LNCaP clone FGC (cell line): ENCODE measurements around the gene STN1.

ENCODE experiments used
- DNase-seq: peaks from one replicate; pipeline ENCODE4 v3.0.0-alpha.2; 2011; ENCODE audit warnings: low read depth
- H3K4me3 ChIP-seq: 2 replicates; pipeline ENCODE4 v1.5.1; 2011; ENCODE audit warnings: mild to moderate bottlenecking, low read depth, low read length, control low read depth
- CTCF ChIP-seq: IDR thresholded peaks from 2 replicates; pipeline ENCODE4 v1.5.1; 2012; ENCODE audit warnings: mild to moderate bottlenecking; ENCODE audit not compliant: control insufficient read depth, insufficient read depth; ENCODE audit errors: extremely low read depth

The STN1 gene

DNA sequence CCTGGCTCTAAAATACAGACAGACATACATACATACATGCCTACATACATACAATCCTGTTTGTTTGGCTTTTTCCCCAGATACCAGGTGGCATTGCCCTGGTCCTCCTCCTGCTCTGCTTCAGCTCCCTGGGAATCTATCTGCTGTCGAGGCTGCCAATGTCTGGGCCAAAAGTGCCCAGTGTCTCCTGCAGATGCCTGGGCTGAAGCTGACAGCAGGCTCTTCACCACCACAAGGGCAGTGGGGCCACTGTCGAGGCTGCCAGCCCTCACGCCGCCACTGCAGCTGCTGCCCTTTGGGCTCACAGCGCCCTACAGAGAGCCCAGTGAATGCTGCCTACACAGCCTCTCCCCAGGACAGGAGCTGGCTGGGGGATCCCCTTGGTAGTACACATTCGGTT lies 18.0 kb upstream of the STN1 start:
- H3K4me3 ChIP-seq, result no peak overlapping the region
- no peak for TF ChIP-seq CTCF
- DNase-seq, result no peak

DNA sequence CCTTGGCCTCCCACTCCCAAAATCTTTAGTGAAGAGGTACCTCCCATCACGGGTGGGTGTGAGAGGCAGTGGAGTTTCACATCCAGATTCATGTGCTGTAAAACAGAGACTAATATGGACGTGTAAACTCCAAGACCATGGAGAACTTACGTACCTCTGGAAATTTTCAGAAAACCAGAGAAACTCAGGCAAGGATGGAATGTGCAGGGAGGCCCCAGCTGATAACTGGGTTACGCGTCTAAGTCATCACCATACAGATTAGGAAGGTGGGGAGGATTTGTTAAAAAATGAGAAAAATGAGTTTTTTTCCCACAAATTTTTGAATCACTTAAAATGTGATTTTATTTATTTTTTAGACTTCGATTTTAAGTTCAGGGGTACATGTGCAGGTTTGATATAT lies 16.3 kb upstream of the STN1 start:
- TF ChIP-seq CTCF, result no peak
- H3K4me3 ChIP-seq, result no peak overlapping the region
- no peak for DNase-seq

DNA sequence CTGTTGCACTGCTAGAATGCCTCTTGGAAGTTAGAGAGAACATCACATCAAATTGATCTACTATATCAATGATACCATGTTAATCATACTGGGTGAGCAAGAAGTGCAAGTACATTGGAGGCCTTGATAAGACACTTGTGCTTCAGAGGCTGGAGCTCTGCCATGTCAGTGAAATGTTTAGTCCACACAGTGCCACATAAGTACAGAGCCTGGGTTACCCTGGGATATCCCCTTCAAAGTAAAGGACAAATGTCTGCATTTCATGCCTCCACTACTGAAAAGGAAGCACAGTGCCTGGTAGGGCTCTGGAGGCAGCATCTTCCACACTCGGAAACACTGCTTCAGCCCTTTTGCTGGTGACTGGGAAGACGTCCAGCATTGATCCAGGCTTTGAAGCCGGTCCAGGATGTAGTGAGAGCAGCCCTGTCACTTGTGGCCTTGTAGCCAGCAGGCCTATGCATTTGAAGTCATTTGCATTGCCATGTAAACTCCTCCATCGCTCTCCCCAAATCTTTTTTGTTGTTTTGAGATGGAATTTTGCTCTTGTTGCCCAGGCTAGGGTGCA lies 15.7 kb upstream of the STN1 start:
- no peak overlapping the region for H3K4me3 ChIP-seq
- no peak for TF ChIP-seq CTCF
- DNase-seq, result no peak

- no peak for TF ChIP-seq CTCF
- no peak overlapping the region for H3K4me3 ChIP-seq
- DNase-seq, result no peak
These were observed 15.0 kb upstream of the STN1 start for GRCh38 chr10:103932971-103933370.

DNA sequence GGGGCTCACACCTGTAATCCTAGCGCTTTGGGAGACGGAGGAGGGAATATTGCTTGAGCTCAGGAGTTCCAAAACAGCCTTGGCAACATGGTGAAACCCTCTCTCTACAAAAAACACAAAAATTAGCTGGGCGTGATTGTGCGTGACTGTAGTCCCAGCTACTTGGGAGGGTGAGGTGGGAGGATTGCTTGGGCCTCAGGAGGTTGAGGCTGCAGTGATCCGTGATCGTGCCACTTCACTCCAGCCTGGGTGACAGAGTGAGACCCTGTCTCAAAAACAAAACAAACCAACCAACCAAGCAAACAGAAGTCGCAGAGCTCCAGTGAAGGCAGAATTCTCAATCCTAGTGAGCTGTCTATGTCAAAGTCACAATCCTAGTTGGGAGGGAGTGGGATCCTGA lies 14.3 kb upstream of the STN1 start:
- H3K4me3 ChIP-seq, result no peak overlapping the region
- no peak for TF ChIP-seq CTCF

DNA sequence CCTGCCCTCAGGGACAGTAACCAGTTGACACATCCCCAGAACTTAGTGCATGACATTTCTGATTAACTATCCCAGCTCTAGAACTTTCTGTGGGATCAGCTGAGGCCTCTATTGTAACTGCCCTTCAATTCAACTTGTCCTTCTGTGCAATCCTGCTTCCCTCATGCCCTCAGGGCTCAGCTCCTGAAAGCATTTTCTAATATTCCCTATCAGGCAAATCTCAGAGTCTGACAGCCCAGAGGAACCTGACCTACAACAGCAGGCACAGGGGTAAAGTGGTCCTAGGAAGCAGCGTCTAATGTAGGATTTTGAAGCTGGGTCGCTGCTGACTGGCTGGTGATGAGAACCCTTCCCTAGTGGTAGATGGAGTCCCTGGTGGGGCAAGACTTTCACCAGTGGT lies 13.6 kb upstream of the STN1 start:
- no peak for DNase-seq
- TF ChIP-seq CTCF, result no peak
- H3K4me3 ChIP-seq, result no peak overlapping the region

More for the DNA sequence above, 14.3 kb upstream of the STN1 start:
- no peak for DNase-seq

DNA sequence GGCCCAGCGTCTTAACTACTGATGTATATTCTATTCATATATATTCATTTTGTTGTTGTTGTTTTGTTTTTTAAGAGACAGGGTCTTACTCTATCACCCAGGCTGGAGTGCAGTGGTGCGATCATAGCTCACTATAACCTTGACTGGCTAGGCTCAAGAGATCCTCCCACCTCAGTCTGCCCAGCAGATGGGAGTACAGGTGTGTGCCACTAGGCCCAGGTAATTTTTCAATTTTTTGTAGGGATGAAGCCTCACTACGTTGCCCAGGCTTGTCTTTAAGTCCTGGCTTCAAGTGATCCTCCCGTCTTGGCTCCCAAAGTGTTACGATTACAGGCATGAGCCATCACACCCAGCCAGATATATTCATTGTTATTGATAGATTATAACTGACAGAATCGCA lies 12.9 kb upstream of the STN1 start:
- H3K4me3 ChIP-seq, result no peak overlapping the region
- no peak for DNase-seq
- TF ChIP-seq CTCF, result no peak
